ENCODE data around the gene SRGAP1.

SRGAP1 gene

DNA sequence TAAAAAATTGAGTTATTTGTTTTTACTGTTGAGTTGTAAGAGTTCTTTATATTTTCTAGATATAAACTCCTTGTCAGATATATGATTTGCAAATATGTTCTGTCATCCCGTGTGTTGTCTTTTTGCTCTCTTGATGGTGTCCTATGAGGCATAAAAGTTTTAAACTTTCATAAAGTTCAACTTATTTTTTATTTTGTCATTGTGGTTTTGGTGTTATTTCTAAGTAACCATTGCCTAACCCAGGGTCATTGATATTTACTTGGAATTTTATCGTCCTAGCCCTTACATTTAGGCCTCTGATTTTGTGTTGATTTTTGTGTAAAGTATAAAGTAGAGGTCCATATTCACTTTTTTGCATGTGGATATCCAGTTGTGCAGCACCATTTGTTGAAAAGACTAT is 63.1 kb downstream of the SRGAP1 start:
- DNase-seq (ENCODE audit: low read depth in 1 of 2, low spot score in 1 of 2): no peak

DNA sequence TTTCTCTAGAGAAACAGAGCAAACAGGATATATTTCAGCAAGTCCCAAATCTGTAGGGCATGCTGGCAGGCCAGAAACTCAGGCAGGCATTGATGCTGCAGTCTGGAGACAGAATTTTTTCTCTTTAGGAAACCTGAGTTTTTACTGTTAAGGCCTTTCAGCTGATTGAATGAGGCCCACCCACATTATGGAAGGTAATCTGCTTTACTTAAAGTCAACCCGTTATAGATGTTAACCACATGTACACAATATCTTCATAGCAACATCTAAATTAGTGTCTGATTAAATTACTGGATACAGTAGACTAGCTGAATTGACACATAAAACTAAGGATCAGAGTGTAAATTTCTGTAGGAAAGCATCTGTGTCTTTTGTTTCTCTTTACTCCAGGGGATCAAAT is 65.2 kb downstream of the SRGAP1 start:
- Histone ChIP-seq H3K27me3 (ENCODE audit: insufficient read depth, poor library complexity, severe bottlenecking) (no peaks in the 10 kb centered on the region), H3K4me3 (replicated peaks; ENCODE audit: insufficient read depth, low read length) (no peak overlapping the region), H3K27ac (replicated peaks) (no peak overlapping the region)
- DNase-seq (ENCODE audit: low read depth in 1 of 2, low spot score in 1 of 2): no peak
- no peak for TF ChIP-seq SPI1 (IDR thresholded peaks at IDR 0.05; ENCODE audit: borderline replicate concordance, low read depth)
- TF ChIP-seq, protein P1, sequence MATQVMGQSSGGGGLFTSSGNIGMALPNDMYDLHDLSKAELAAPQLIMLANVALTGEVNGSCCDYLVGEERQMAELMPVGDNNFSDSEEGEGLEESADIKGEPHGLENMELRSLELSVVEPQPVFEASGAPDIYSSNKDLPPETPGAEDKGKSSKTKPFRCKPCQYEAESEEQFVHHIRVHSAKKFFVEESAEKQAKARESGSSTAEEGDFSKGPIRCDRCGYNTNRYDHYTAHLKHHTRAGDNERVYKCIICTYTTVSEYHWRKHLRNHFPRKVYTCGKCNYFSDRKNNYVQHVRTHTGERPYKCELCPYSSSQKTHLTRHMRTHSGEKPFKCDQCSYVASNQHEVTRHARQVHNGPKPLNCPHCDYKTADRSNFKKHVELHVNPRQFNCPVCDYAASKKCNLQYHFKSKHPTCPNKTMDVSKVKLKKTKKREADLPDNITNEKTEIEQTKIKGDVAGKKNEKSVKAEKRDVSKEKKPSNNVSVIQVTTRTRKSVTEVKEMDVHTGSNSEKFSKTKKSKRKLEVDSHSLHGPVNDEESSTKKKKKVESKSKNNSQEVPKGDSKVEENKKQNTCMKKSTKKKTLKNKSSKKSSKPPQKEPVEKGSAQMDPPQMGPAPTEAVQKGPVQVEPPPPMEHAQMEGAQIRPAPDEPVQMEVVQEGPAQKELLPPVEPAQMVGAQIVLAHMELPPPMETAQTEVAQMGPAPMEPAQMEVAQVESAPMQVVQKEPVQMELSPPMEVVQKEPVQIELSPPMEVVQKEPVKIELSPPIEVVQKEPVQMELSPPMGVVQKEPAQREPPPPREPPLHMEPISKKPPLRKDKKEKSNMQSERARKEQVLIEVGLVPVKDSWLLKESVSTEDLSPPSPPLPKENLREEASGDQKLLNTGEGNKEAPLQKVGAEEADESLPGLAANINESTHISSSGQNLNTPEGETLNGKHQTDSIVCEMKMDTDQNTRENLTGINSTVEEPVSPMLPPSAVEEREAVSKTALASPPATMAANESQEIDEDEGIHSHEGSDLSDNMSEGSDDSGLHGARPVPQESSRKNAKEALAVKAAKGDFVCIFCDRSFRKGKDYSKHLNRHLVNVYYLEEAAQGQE (IDR thresholded peaks at IDR 0.05; ENCODE audit: insufficient replicate concordance, low read depth): no peak
- TF ChIP-seq, protein P2, sequence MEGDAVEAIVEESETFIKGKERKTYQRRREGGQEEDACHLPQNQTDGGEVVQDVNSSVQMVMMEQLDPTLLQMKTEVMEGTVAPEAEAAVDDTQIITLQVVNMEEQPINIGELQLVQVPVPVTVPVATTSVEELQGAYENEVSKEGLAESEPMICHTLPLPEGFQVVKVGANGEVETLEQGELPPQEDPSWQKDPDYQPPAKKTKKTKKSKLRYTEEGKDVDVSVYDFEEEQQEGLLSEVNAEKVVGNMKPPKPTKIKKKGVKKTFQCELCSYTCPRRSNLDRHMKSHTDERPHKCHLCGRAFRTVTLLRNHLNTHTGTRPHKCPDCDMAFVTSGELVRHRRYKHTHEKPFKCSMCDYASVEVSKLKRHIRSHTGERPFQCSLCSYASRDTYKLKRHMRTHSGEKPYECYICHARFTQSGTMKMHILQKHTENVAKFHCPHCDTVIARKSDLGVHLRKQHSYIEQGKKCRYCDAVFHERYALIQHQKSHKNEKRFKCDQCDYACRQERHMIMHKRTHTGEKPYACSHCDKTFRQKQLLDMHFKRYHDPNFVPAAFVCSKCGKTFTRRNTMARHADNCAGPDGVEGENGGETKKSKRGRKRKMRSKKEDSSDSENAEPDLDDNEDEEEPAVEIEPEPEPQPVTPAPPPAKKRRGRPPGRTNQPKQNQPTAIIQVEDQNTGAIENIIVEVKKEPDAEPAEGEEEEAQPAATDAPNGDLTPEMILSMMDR (IDR thresholded peaks at IDR 0.05; ENCODE audit: insufficient read depth, low read length): no peak
- TF ChIP-seq POLR2AphosphoS5 (IDR thresholded peaks at IDR 0.05; ENCODE audit: low read depth): no peak
- TF ChIP-seq GABPA (IDR thresholded peaks at IDR 0.05; ENCODE audit: low read depth): no peak

More for the DNA sequence above, 63.1 kb downstream of the SRGAP1 start:
- no peaks in the 10 kb centered on the region for H3K27me3 ChIP-seq (ENCODE audit: insufficient read depth, poor library complexity, severe bottlenecking)
- no peak overlapping the region for H3K27ac ChIP-seq (replicated peaks)
- TF ChIP-seq, protein P1 (IDR thresholded peaks at IDR 0.05; ENCODE audit: insufficient replicate concordance, low read depth): no peak
- TF ChIP-seq POLR2AphosphoS5 (IDR thresholded peaks at IDR 0.05; ENCODE audit: low read depth) (no peak), GABPA (IDR thresholded peaks at IDR 0.05; ENCODE audit: low read depth) (no peak), SPI1 (IDR thresholded peaks at IDR 0.05; ENCODE audit: borderline replicate concordance, low read depth) (no peak)
- TF ChIP-seq, protein P2 (IDR thresholded peaks at IDR 0.05; ENCODE audit: insufficient read depth, low read length): no peak
- H3K4me3 ChIP-seq (replicated peaks; ENCODE audit: insufficient read depth, low read length): no peak overlapping the region

DNA sequence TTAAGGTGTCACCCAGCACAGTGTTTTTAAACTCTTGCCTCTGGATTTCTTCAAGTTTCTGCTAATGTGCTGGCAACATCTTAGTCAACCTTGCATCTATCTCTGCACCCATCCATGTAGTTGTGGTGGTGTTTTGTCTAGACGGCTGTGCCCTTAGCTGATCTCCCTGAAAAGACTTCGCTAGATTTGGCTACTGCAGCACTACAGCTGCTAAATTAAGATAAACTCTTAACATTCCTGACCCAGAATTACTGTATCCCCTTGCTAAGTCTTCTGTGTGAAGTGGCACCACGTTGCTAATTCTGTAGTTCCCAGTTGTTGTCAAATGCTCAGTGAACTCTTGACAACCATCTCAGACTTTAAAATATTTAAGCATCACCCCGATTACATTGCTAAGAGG is 66.8 kb downstream of the SRGAP1 start:
- DNase-seq (ENCODE audit: low read depth in 1 of 2, low spot score in 1 of 2): no peak
- TF ChIP-seq, protein P1 (IDR thresholded peaks at IDR 0.05; ENCODE audit: insufficient replicate concordance, low read depth): no peak
- TF ChIP-seq GABPA (IDR thresholded peaks at IDR 0.05; ENCODE audit: low read depth): no peak
- no peak for TF ChIP-seq POLR2AphosphoS5 (IDR thresholded peaks at IDR 0.05; ENCODE audit: low read depth)
- TF ChIP-seq, protein P2 (IDR thresholded peaks at IDR 0.05; ENCODE audit: insufficient read depth, low read length): no peak
- TF ChIP-seq SPI1 (IDR thresholded peaks at IDR 0.05; ENCODE audit: borderline replicate concordance, low read depth): no peak
- Histone ChIP-seq H3K27ac (replicated peaks) (no peak overlapping the region), H3K4me3 (replicated peaks; ENCODE audit: insufficient read depth, low read length) (no peak overlapping the region), H3K27me3 (ENCODE audit: insufficient read depth, poor library complexity, severe bottlenecking) (no peaks in the 10 kb centered on the region)

Measured in HL-60 (cell line).